WERI-Rb-1 (cell line): ENCODE results near the gene ZNF319.

Experiments used
- DNase-seq: peaks from one replicate; pipeline ENCODE4 v3.0.0-alpha.2; 2020
- H3K27ac ChIP-seq: fragments of 250-450 bp; sonication (Bioruptor Pico); 2 replicates; pipeline ENCODE4 v1.5.1; 2020; ENCODE audit warnings: mild to moderate bottlenecking, moderate library complexity
- H3K27me3 ChIP-seq: fragments of 250-450 bp; sonication (Bioruptor Pico); 2 replicates; pipeline ENCODE4 v1.5.1; 2021; ENCODE audit warnings: mild to moderate bottlenecking, low read depth, moderate library complexity; ENCODE audit not compliant: insufficient read depth, severe bottlenecking
- H3K36me3 ChIP-seq: fragments of 250-450 bp; sonication (Bioruptor Pico); 2 replicates; pipeline ENCODE4 v1.5.1; 2020; ENCODE audit warnings: mild to moderate bottlenecking, moderate library complexity
- H3K4me3 ChIP-seq: 2 replicates; pipeline ENCODE4 v1.5.1; 2011; ENCODE audit warnings: low read depth, mild to moderate bottlenecking, control low read depth, low read length
- H3K9me3 ChIP-seq: fragments of 250-450 bp; sonication (Bioruptor Pico); 2 replicates; pipeline ENCODE4 v1.5.1; 2021; ENCODE audit warnings: mild to moderate bottlenecking, moderate library complexity; ENCODE audit not compliant: severe bottlenecking
- TF ChIP-seq, protein P1 (sequence below): IDR thresholded peaks from 2 replicates; pipeline ENCODE4 v1.5.1; 2011; ENCODE audit warnings: low read depth, mild to moderate bottlenecking, control low read depth, inconsistent platforms, low read length

ZNF319 gene

GRCh38 chr16:58002416-58002800 lies 1.9 kb upstream of the ZNF319 start:
- no peak overlapping the region for H3K27ac ChIP-seq
- DNase-seq = no peak

DNA sequence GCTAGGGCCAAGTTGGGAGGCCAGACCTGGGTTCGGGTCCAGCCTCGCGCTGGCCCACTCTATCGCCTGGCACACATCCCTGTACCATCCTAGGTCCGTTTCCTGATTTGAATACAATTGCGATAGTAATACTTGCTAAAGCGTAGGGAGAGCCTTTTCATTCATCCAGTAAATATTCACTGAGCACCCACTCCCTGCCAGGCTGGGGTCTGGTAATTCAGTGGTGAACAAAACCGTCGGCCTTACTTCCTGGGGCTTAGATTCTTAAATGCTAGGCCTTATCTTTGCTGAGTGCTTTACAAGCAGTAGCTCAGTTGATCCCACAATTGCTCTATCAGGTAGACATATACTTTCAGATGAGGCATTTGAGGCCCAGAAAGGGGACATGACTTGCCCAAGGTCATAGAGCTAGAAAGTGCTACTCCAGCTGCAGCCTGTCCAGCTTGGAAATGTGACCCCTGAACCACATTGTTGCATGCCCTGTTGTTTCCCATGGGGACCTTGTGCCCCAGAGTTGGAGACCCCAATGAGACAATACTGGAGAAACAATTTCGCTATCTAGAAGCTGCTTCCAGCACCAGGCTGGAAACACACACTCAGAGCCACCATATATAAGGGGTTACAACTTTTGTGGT lies 1.4 kb upstream of the ZNF319 start:
- no peak for DNase-seq
- Histone ChIP-seq H3K4me3 (peak overlapping the region; percentile 73), H3K27ac (no peak overlapping the region), H3K36me3 (peaks cover 11% of the 10 kb centered on the region), H3K9me3 (no peaks in the 10 kb centered on the region), H3K27me3 (no peaks in the 10 kb centered on the region)
- TF ChIP-seq, protein P1, sequence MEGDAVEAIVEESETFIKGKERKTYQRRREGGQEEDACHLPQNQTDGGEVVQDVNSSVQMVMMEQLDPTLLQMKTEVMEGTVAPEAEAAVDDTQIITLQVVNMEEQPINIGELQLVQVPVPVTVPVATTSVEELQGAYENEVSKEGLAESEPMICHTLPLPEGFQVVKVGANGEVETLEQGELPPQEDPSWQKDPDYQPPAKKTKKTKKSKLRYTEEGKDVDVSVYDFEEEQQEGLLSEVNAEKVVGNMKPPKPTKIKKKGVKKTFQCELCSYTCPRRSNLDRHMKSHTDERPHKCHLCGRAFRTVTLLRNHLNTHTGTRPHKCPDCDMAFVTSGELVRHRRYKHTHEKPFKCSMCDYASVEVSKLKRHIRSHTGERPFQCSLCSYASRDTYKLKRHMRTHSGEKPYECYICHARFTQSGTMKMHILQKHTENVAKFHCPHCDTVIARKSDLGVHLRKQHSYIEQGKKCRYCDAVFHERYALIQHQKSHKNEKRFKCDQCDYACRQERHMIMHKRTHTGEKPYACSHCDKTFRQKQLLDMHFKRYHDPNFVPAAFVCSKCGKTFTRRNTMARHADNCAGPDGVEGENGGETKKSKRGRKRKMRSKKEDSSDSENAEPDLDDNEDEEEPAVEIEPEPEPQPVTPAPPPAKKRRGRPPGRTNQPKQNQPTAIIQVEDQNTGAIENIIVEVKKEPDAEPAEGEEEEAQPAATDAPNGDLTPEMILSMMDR = no peak

More at GRCh38 chr16:58002416-58002800, 1.9 kb upstream of the ZNF319 start:
- Histone ChIP-seq H3K36me3 (peaks cover 11% of the 10 kb centered on the region), H3K27me3 (no peaks in the 10 kb centered on the region), H3K4me3 (no peak overlapping the region), H3K9me3 (no peaks in the 10 kb centered on the region)
- TF ChIP-seq, protein P1 = no peak

DNA sequence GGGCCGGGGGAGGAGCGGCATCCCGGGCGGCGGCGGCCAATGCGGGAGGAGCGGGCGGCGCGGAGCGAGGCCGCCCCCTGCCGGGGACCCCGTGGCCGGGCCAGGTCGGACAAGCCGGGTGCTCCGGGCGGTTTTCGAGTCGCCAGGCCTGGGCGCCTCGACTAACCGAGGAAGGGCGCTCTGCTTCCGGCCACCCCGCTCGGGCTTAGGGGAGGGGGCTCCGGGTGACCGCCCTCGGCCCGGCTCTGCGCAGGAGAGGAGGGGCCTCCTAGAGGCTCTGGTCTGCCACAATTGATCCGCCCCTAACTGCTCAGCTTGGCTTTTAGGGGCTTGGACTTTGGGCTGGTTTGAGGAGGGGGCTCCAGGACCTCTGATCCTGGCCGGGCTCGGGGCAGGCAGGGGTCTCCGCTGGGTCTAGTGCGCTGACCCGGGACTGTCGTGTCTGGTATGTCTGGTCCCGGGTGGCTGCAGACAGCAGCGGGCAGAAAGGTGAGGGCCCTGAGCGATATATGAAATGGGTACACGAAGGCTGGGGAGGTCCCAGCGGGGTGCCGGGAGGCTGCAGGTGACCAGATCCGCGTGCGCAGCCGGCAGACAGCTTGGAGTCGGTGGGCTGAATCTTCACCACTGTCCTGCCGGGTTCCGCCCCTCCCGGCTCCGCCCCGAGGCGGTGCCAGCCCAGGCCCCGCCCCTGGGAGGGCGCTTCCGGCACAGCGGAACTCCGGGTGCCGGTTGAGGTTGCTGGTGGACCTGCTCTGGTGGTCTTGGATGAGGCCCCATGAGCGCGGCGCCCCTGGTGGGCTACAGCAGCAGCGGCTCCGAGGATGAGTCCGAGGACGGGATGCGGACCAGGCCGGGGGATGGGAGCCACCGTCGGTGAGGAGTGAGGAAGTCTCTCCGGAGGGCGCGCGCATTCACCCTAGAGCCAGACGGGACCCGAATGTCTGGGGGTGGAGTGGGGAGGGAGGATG lies 519 bp upstream of the ZNF319 start, which contains the start of gene USB1:
TSS of gene USB1 (plus strand) at position 702 of the 971 bp plus-strand sequence. CDS start at position 779, 77 bp downstream.
- H3K27ac ChIP-seq = peak within 1 kb of the TSS; percentile 75
- DNase-seq = peak; percentile 87
- no peaks in the 10 kb centered on the region for H3K27me3 ChIP-seq
- TF ChIP-seq, protein P1 = peak; percentile 73
- H3K36me3 ChIP-seq = peaks cover 16% of the 10 kb centered on the region
- no peaks in the 10 kb centered on the region for H3K9me3 ChIP-seq
- peak within 1 kb of the TSS; percentile 73 for H3K4me3 ChIP-seq

- DNase-seq = peak; percentile 21
Observed at GRCh38 chr16:57999366-57999970, 1.0 kb downstream of the ZNF319 start.

DNA sequence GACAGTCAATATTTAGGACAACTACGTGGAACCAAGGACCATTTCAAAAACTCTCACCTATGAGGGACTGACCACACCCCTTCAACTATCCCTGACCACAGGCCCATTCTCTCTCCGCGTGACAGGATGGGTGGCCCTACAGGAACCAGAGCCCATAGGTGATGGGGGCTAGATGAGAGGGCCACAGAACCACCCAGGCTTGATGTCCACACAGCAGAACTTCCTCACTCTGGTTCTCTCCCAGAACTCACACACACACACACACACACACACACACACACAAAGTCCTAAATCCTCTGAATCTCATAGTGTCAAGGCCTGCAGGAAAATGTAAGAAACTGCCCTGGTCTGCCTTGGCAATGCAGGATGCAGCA lies 1.5 kb downstream of the ZNF319 start:
- Histone ChIP-seq H3K36me3 (peaks cover 16% of the 10 kb centered on the region), H3K4me3 (no peak overlapping the region), H3K9me3 (no peaks in the 10 kb centered on the region), H3K27me3 (no peaks in the 10 kb centered on the region), H3K27ac (no peak overlapping the region)
- TF ChIP-seq, protein P1 = no peak
- no peak for DNase-seq

More at GRCh38 chr16:57999366-57999970, 1.0 kb downstream of the ZNF319 start:
- peak overlapping the region; percentile 75 for H3K27ac ChIP-seq
- no peaks in the 10 kb centered on the region for H3K27me3 ChIP-seq
- TF ChIP-seq, protein P1 = no peak
- peak overlapping the region; percentile 49 for H3K4me3 ChIP-seq
- H3K9me3 ChIP-seq = no peaks in the 10 kb centered on the region
- H3K36me3 ChIP-seq = peaks cover 13% of the 10 kb centered on the region
